Large intestine (tissue), 3 donors: ENCODE data around the gene IFT122. TPM values are rescaled to one million over a fixed set of nuclear protein-coding genes. Genes with fewer than 3 reads are reported as not detected.

Experiments
- DNase-seq, 2 donors: peaks; one replicate each; pipeline versions ENCODE4 v3.0.0 to v3.0.0-alpha.2; 2013
- H3K27ac ChIP-seq: one replicate; pipeline ENCODE4 v1.5.1; 2013; ENCODE audit warnings: low read length
- H3K27me3 ChIP-seq: 2 replicates; pipeline ENCODE4 v1.6.1; 2013; ENCODE audit warnings: low read length; ENCODE audit not compliant: control insufficient read depth, insufficient read depth
- H3K36me3 ChIP-seq: 2 replicates; pipeline ENCODE4 v1.6.1; 2013; ENCODE audit warnings: low read length; ENCODE audit not compliant: control insufficient read depth, insufficient read depth
- H3K4me1 ChIP-seq: one replicate; pipeline ENCODE4 v1.6.1; 2013; ENCODE audit warnings: low read length; ENCODE audit not compliant: control insufficient read depth, insufficient read depth
- H3K4me3 ChIP-seq: one replicate; pipeline ENCODE4 v1.5.1; 2013; ENCODE audit warnings: low read length
- H3K9me3 ChIP-seq: one replicate; pipeline ENCODE4 v1.6.1; 2013; ENCODE audit warnings: mild to moderate bottlenecking, low read depth, low read length, moderate library complexity; ENCODE audit not compliant: control insufficient read depth
- WGBS: methylation state at CpG from one replicate; pipeline ENCODE4 v1.1.5; 2013; ENCODE audit warnings: low lambda C conversion rate; ENCODE audit not compliant: insufficient coverage; 5-methylcytosine and 5-hydroxymethylcytosine counted together
- polyA plus RNA-seq: library from polyadenylated mRNA; unstranded; fragments of 120-200 nt; gene quantifications from one replicate; pipeline ENCODE4 v1.2.1, GENCODE V29; 2013

IFT122 gene
- polyA plus RNA-seq, 1 donor: 39.4 TPM

DNA sequence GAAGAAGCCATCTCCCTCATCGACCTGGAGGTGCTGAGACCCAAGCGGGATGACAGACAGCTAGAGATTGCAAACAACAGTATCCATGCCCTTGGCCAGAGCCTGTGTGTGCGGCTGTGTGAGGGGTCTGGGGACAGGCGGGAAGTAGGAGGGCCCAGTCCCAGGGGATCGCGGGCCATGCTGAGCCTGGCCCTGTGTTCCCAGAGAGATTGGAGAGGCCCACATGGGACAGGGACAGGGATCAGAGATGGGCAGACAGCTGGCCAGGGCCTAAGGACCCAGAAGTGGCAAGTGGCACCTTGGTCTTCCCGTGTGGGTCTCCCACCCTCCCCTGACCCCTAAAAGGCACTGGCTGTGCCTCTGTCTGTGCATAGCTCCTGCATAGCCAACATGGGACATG, 77.5 kb downstream of the IFT122 start:
- Histone ChIP-seq H3K36me3 (peaks cover 50% of the 10 kb centered on the region), H3K4me1 (no peaks in the 10 kb centered on the region)
- no CpG with 5 or more reads among the region's 7 CpGs for WGBS

DNA sequence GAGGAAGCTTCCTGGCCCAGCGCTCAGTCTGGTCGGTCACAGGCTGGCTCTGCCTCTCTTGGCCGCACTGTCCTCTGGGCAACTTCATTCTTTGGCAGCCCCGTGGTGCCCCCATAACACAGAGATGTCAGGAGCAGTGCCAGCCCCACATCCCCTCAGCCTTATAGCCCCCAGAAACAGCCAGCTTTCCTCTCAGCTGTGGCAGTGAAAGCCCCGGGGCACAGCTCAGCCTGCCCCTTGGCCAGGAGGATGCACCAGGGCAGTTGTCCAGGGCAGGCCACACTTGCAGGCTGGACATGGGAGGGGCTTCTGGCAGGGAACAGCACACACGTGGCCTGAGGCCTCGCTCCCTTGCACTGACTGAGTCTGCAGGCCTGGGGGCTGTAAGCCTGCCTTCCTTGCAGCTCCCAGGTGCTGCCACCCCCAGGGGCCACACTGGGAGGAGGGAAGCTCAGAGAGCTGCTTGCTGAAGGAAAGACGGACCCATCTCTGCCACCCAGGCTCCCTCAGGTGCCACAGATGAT, 78.1 kb downstream of the IFT122 start:
- H3K36me3 ChIP-seq: peaks cover 44% of the 10 kb centered on the region
- no CpG with 5 or more reads among the region's 8 CpGs for WGBS

More for the DNA sequence above, 77.5 kb downstream of the IFT122 start:
- DNase-seq: no peak
- H3K9me3 ChIP-seq: no peaks in the 10 kb centered on the region
- H3K4me3 ChIP-seq: no peak overlapping the region
- no peaks in the 10 kb centered on the region for H3K27me3 ChIP-seq
- no peak overlapping the region for H3K27ac ChIP-seq

DNA sequence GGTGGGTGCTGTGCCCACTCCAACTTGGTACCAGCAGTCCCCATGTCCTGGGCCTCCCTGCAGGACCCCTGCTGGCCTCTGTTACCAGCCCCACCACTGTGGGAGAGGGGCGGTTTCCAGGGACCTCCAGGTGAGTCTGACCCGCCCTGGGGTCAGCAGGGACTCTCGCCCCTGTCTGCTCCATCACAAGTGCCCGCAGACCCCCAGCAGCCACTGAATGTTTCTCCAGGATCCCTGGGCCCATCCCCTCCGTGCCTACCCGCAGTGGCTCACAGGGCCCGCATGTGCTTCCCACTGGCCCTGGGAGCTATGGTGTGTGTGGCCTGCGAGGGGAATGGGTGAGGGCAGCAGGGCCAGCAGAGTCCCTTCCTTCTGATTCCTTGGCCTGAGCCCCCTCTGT, 78.6 kb downstream of the IFT122 start:
- Histone ChIP-seq H3K4me3 (no peak overlapping the region), H3K9me3 (no peaks in the 10 kb centered on the region), H3K27me3 (no peaks in the 10 kb centered on the region), H3K27ac (no peak overlapping the region), H3K4me1 (no peaks in the 10 kb centered on the region), H3K36me3 (peaks cover 39% of the 10 kb centered on the region)
- no CpG with 5 or more reads among the region's 8 CpGs for WGBS
- no peak for DNase-seq

More for the DNA sequence above, 78.1 kb downstream of the IFT122 start:
- Histone ChIP-seq H3K27ac (no peak overlapping the region), H3K27me3 (no peaks in the 10 kb centered on the region), H3K4me3 (no peak overlapping the region), H3K4me1 (no peaks in the 10 kb centered on the region), H3K9me3 (no peaks in the 10 kb centered on the region)
- no peak for DNase-seq

DNA sequence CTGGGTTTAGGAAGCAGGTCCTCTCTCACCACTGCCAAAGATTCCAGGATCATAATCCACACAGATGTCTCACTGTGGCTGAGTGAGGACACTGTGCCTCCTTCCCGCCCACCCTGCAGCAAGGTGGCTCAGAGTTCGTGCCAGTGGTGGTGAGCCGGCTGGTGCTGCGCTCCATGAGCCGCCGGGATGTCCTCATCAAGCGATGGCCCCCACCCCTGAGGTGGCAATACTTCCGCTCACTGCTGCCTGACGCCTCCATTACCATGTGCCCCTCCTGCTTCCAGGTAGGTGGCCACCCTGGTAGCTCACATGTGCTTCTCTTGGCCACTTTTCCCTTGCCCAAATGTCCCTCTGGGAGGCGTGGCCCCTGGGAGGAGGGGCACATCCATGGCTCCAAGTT, 79.4 kb downstream of the IFT122 start:
- Histone ChIP-seq H3K27me3 (no peaks in the 10 kb centered on the region), H3K36me3 (peaks cover 33% of the 10 kb centered on the region), H3K4me1 (no peaks in the 10 kb centered on the region), H3K27ac (no peak overlapping the region), H3K4me3 (no peak overlapping the region), H3K9me3 (no peaks in the 10 kb centered on the region)
- WGBS: no CpG with 5 or more reads among the region's 10 CpGs
- DNase-seq: no peak

DNA sequence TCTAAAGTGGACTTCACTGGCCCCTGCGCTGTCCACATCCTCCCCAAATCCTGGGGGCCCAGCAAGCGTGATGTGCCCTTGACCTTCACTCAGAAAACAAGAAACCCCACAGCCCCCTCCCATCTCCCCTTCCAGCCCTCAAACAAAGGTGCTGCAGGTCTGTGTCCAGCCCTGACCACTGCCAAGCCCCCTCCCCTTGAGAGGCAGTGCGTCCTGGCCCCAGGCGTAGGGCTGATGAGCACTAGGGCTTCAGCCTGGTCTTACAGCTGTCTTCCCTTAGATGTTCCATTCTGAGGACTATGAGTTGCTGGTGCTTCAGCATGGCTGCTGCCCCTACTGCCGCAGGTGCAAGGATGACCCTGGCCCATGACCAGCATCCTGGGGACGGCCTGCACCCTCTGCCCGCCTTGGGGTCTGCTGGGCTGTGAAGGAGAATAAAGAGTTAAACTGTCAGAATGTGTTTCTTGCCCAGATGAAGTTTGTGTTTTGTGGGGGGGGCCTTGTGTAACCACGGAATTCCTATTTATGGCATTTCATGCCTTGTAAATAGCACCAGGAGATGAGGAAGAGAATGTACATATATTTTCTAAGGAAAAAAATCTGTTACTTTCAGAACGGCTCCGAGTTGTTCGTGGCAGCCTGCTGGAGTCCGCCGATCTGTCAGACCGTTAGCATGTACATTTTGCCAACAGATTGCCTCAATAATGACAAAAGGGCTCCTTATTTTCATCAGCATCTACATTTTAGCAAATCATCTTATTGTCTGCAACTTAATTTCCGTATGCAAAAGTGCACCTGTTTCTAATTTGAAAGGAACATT, 80.1 kb downstream of the IFT122 start:
- Histone ChIP-seq H3K4me1 (no peaks in the 10 kb centered on the region), H3K27ac (no peak overlapping the region), H3K27me3 (no peaks in the 10 kb centered on the region), H3K36me3 (peaks cover 30% of the 10 kb centered on the region), H3K4me3 (no peak overlapping the region), H3K9me3 (no peaks in the 10 kb centered on the region)
- DNase-seq: no peak
- no CpG with 5 or more reads among the region's 15 CpGs for WGBS

DNA sequence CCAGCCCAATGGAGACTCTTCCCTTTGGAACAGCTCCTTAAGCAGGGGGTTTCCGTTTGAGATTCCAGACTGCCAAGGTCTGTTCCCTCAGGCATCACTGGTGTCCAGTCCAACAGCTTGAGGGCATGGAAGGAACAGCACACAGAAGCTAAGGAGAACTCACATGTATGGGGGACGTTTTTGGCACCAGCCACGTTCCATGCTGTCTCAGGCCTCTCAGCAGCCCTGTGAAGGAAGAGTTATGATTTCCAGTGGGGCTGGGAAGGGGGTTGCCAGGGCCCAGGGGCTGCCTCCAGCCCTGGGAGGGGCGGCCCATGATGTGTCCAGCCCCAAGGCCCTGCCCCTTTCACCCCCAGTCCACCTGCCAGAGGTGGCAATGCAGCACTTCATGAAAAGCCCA, 80.9 kb downstream of the IFT122 start:
- Histone ChIP-seq H3K9me3 (no peaks in the 10 kb centered on the region), H3K27ac (no peak overlapping the region), H3K4me3 (no peak overlapping the region), H3K36me3 (peaks cover 28% of the 10 kb centered on the region), H3K27me3 (no peaks in the 10 kb centered on the region), H3K4me1 (no peaks in the 10 kb centered on the region)
- no CpG with 5 or more reads among the region's 4 CpGs for whole genome bisulfite sequencing
- DNase-seq: no peak

DNA sequence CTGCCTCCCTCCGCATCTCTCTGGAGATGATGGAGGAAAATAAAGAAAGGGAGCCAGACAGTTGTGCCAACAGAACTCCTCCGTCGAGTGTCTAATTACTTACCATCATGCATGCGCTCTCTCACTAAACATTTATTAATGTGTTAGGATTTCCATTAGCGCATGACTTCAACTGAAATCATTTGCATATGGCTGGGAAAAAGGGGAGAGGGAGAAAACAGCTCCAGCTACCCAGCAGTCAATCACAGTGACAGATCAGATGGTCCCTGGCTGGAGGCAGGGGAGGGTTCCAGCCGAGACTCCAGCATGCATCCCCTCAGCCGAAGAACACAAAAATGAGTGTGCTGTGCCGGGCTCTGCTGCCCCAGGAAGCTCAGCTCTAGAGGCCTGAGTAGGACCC, 81.6 kb downstream of the IFT122 start:
- Histone ChIP-seq H3K27ac (no peak overlapping the region), H3K9me3 (no peaks in the 10 kb centered on the region), H3K4me3 (no peak overlapping the region), H3K27me3 (no peaks in the 10 kb centered on the region), H3K4me1 (no peaks in the 10 kb centered on the region), H3K36me3 (peaks cover 26% of the 10 kb centered on the region)
- no peak for DNase-seq
- WGBS: no CpG with 5 or more reads among the region's 8 CpGs

DNA sequence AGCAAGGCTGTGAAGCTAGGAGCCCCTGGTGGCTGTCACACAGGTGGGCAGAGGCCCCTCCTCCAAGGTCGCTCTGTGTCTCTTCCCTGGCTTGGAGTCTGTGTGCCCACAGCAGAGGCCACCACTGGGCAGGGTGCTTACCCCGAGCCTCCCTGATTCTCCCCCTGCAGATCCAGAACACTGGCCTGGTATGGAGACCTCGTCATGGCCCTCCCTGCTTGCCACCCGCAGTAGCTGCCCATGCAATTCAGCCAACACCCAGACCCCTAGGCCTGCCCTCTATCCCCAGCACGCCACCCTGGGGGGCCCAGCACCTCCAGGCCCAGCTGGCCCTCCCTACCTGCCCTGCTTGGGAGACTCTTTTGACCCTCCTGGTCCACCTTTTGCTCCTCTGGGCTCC, 82.9 kb downstream of the IFT122 start:
- H3K27me3 ChIP-seq: no peaks in the 10 kb centered on the region
- no peaks in the 10 kb centered on the region for H3K9me3 ChIP-seq
- no peaks in the 10 kb centered on the region for H3K4me1 ChIP-seq
- WGBS: no CpG with 5 or more reads among the region's 5 CpGs
- peaks cover 18% of the 10 kb centered on the region for H3K36me3 ChIP-seq
- no peak overlapping the region for H3K27ac ChIP-seq
- H3K4me3 ChIP-seq: no peak overlapping the region
- DNase-seq: no peak

DNA sequence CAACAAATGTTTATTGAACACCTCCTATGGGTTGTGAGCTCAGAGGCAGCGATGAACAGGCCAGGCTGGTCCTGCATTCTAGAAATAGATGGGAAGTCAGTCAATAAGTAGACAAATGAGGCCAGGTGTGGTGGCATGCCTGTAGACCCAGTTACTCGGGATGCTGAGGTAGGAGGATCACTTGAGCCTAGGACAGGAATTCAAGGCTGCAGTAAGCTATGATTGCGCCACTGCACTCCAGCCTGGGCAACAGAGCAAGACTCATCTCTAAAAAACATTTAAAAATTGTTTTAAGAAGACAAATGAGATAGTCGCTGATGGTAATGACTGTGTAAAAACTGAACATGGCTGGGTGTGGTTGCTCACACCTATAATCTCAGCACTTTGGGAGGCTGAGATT, 84.1 kb downstream of the IFT122 start:
- no peak overlapping the region for H3K4me3 ChIP-seq
- peaks cover 8% of the 10 kb centered on the region for H3K36me3 ChIP-seq
- H3K4me1 ChIP-seq: no peaks in the 10 kb centered on the region
- H3K27ac ChIP-seq: no peak overlapping the region
- DNase-seq: no peak
- H3K27me3 ChIP-seq: no peaks in the 10 kb centered on the region
- no peaks in the 10 kb centered on the region for H3K9me3 ChIP-seq
- WGBS: 100% methylated on average over 1 of the region's 4 CpGs

DNA sequence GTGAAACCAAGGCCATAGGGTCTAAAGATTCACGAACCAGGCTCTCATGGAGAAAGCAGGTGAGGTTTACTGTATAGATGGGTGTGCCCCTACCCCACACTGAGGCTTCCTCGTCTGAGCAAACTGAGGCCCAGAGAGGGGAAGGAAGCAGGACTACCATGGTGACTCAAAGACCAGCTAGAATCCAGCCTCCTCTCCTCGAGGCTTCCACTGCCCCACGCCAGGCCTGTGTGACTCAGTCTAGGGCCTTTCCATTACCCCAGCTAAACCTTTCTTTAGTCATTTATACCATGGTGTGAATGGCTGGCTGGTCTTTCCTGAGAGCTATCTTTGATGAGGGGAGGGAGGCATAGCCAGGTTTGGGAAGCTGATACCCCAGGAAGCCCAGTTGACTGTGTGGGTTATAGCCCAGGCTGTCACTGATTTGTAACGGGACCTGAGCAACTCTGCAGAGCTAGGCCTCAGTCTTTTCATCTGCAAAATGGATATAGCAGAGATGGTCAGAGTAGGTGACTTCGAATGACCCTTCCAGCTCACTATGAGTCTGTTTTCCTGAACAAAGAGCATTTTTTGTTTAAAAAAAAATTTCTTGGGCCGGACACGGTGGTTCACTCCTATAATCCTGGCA, 85.4 kb downstream of the IFT122 start:
- Histone ChIP-seq H3K27ac (no peak overlapping the region), H3K27me3 (no peaks in the 10 kb centered on the region), H3K9me3 (no peaks in the 10 kb centered on the region), H3K4me1 (no peaks in the 10 kb centered on the region), H3K36me3 (no peaks in the 10 kb centered on the region), H3K4me3 (no peak overlapping the region)
- DNase-seq: no peak
- WGBS: no CpG with 5 or more reads among the region's 8 CpGs
